GM10248 (cell line): ENCODE data around the gene GORASP2.

ENCODE experiments used
- CTCF ChIA-PET: fragments of 300-600 bp; sonication (Branson Sonifier 250); formaldehyde crosslinking; extraction: SDS; loops from one replicate; lab custom pipeline; 2021; ENCODE audit warnings: antibody characterized with exemption; lab: Yijun Ruan, JAX
- POLR2A ChIA-PET: fragments of 350-650 bp; sonication (Branson Sonifier 250); formaldehyde crosslinking; extraction: SDS; loops from one replicate; lab custom pipeline; 2020; ENCODE audit warnings: antibody characterized with exemption; lab: Yijun Ruan, JAX
- DNase-seq: peaks from one replicate; pipeline ENCODE4 v3.0.0; 2012; ENCODE audit errors: extremely low spot score
- CTCF ChIP-seq: IDR thresholded peaks from 2 replicates; pipeline ENCODE4 v1.5.1; 2012; ENCODE audit warnings: mild to moderate bottlenecking, low read depth; ENCODE audit errors: extremely low read depth, missing control alignments, control extremely low read depth

Gene GORASP2

GRCh38 chr2:170887496-170887895, 41.6 kb upstream of the GORASP2 start:
- TF ChIP-seq CTCF, result no peak
- ChIA-PET CTCF (interaction anchor here (1.3 to 1.8 kb wide), 4 partner anchors 9 to 15 kb away, joined by 3 to 9 read pairs (median 5); no protein-coding TSS in a partner anchor), POLR2A (no interaction called here)
- no peak for DNase-seq

- POLR2A ChIA-PET, result no interaction called here
- no peak for TF ChIP-seq CTCF
- CTCF ChIA-PET, result interaction anchor here (1.3 to 1.8 kb wide), 4 partner anchors 9 to 15 kb away, joined by 3 to 9 read pairs (median 5); no protein-coding TSS in a partner anchor
- DNase-seq, result no peak
Measured at GRCh38 chr2:170887896-170888295, 41.2 kb upstream of the GORASP2 start.

GRCh38 chr2:170891893-170892292, 37.2 kb upstream of the GORASP2 start:
- CTCF ChIA-PET, result interaction anchor here (1.5 to 3.5 kb wide), 2 partner anchors 10 to 19 kb away, joined by 5 to 11 read pairs; no protein-coding TSS in a partner anchor
- POLR2A ChIA-PET, result no interaction called here
- no peak for DNase-seq
- no peak for TF ChIP-seq CTCF

GRCh38 chr2:170892391-170892951, 36.6 kb upstream of the GORASP2 start:
- ChIA-PET POLR2A (no interaction called here), CTCF (interaction anchor here (3.5 kb wide), 1 partner anchor 19 kb away, joined by 11 read pairs; no protein-coding TSS in a partner anchor)
- TF ChIP-seq CTCF, result no peak
- no peak for DNase-seq

- POLR2A ChIA-PET, result no interaction called here
- CTCF ChIA-PET, result interaction anchor here (1.3 to 4.4 kb wide), 5 partner anchors 11 to 30 kb away, joined by 3 to 33 read pairs (median 4); no protein-coding TSS in a partner anchor
- no peak for TF ChIP-seq CTCF
- DNase-seq, result no peak
Measured at GRCh38 chr2:170895023-170895757, 33.9 kb upstream of the GORASP2 start.

- ChIA-PET POLR2A (interaction anchor here (0.6 kb wide), 1 partner anchor 718 kb away, joined by 3 read pairs; no protein-coding TSS in a partner anchor), CTCF (interaction anchor here (0.7 to 4.4 kb wide), 9 partner anchors 9 to 1495 kb away, joined by 3 to 33 read pairs (median 3); no protein-coding TSS in a partner anchor)
- no peak for TF ChIP-seq CTCF
- no peak for DNase-seq
Measured at GRCh38 chr2:170896622-170897021, 32.4 kb upstream of the GORASP2 start.
